Prostate gland (tissue), 2 donors: Measurements from ENCODE around the gene PPP1R17.

ENCODE experiments used
- POLR2A ChIP-seq: fragments of 450-650 bp; IDR thresholded peaks from one replicate; pipeline ENCODE4 v1.6.1; 2016; ENCODE audit warnings: antibody characterized with exemption, mild to moderate bottlenecking
- TF ChIP-seq, protein P1 (sequence below), 4 experiments: fragments of 200-600 bp in 2 of 4; fragments of 450-650 bp in 2 of 4; sonication (generic) in 2 of 4; IDR thresholded peaks; 1 replicate in 3 of 4; 2 replicates in 1 of 4; pipeline ENCODE4 v1.5.1; 2016 to 2019; ENCODE audit warnings: antibody characterized with exemption in 4 of 4, mild to moderate bottlenecking in 2 of 4, moderate library complexity in 2 of 4

DNA sequence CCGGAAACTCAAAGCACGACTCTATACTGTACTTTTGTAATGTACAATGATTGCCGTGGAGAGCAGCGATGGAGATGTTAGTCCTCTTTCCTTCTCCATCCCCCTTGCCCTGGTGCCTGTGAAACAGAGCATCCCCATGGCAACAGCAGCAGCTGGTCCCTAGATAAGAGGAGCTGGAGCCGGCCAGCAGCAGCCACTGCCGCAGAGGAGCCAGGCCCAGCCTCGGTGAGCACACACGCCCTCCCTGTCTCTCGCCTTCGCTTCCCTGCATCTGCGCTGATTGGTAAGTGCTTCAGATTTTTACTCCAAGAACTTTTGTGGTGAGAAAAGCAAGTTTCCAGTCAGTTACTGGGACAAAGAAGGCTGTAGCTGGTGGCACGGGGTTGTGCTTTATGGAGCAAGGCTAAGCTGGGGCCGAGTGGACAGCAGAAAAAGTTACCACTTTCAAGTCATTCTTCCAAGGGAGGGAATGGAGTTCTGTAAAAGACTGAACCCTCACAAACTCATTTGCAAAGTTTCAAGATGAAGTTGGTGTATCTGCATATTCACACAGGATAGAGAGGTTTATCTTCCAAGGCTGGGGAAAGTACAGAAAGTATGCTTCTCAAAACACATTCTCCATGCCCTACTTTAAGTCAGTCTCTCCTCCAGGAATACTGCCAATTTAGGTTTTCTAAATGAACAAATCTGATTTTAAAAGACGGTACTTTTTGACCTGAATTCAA is at the start of gene PPP1R17:
- TF ChIP-seq POLR2A = no peak
- TF ChIP-seq, protein P1, sequence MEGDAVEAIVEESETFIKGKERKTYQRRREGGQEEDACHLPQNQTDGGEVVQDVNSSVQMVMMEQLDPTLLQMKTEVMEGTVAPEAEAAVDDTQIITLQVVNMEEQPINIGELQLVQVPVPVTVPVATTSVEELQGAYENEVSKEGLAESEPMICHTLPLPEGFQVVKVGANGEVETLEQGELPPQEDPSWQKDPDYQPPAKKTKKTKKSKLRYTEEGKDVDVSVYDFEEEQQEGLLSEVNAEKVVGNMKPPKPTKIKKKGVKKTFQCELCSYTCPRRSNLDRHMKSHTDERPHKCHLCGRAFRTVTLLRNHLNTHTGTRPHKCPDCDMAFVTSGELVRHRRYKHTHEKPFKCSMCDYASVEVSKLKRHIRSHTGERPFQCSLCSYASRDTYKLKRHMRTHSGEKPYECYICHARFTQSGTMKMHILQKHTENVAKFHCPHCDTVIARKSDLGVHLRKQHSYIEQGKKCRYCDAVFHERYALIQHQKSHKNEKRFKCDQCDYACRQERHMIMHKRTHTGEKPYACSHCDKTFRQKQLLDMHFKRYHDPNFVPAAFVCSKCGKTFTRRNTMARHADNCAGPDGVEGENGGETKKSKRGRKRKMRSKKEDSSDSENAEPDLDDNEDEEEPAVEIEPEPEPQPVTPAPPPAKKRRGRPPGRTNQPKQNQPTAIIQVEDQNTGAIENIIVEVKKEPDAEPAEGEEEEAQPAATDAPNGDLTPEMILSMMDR (IDR thresholded peaks at IDR 0.05) = no peak
